Dedifferentiated amniotic fluid mesenchymal stem cell (primary cell): ENCODE results near the gene E2F1.
"Not testable (repeated sequence)": the region's sequence is repeated elsewhere in the genome, so short reads cannot be mapped to it uniquely, and the experiment has no call there.

ENCODE experiments used
- DNase-seq: peaks from one replicate; pipeline ENCODE4 v3.0.0-alpha.2; 2016; ENCODE audit errors: extremely low spot score

The E2F1 gene

DNA sequence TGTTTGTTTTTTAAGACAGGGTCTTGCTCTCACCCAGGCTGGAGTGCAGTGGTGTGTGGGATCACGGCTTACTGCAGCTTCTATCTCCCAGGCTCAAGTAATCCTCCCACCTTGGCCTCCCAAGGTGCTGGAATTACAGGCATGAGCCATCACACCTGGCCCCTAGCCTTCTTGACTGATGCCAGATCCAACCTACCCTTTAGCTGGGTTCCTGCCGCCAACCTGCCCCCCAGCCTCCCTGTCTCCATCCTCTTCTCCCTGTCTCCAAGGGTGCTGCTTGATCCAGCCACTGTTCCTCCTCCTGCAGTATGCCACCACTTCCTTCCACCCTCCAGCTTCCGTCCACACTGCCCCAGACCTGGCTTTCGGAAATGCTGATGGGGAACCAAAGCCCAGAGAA, 27.3 kb downstream of the E2F1 start:
- DNase-seq: no peak

DNA sequence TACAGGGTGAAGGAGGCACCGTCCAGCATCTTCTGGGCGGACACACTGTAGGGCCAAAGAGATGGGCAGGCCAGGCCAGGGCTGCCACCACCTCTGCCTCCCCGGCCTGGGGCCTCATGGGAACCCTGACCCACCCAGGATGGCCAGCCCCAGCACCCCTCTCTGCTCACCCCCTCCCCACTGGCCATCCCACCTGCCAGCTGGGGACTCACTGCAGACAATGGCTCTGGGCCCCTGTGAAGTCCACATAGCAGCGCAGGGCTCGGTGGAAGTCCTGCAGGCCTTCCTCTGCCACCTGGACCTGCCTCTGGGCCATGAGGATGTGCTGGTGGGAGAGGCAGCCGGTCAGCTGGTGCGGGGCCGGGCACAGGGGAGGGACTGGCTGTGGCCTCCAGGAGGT, 27.7 kb downstream of the E2F1 start:
- DNase-seq: no peak

DNA sequence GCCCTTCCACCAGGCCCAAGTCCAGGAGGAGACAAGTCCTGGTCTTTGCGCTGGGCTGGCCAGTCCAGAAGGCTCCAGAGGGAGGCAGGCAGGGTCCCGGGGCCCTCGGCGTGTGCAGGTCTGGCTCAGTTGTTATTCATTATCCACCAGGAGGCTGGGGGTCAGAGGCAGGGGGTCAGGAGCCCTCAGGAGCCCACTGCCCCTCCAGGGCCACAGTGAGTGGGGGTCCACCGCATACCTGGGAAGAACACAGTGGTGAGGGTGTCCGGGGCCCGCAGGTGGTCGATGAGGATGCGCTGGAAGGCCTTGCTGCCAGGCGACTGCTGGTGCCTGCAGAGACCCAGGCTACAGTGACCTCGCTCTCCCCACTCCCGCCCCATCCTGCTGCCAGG, 28.5 kb downstream of the E2F1 start:
- DNase-seq: no peak

DNA sequence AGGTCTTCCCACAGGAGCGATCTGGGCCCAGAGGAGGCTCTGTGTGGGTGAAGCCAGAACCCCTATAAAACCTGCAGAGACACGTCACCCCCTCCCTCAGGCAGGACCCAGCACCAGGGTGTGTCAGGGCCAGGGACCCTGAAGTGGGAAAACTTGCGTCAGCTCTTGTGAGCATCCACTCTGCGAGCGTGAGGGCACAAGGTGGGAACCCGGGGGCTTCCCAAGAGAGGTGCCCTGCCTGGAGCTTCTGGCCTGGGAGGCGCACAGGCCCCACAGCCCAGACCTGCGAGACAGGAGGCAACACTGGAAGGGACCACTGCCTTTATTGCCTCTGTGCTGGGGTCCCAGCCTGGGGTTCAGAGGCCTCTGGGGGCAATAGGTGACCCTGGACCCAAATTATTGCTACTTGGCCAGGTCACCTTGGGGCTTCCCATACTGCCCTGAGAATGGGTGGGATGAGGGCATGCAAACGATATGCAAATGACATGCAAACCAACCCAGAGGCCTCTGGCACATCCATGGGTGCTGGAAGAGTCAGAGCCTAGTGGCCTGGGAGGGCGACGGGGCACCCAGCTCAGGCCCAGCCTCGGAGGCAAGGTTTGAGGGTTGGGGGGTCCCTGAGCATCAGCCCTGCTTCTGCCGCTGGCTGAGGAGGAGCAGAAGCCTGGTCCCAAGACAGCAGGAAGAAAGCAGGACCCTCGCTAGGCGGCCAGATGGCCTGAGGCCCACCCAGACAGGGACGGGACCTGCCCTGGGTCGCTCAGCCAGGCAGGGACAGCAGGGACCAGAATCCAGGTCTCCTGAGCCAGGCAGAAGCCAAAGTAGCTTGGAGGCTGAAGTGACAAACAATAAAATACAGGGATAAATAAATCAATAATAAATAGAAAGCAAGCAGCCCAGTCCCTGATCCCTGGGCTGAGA, 29.1 kb downstream of the E2F1 start:
- DNase-seq: no peak

DNA sequence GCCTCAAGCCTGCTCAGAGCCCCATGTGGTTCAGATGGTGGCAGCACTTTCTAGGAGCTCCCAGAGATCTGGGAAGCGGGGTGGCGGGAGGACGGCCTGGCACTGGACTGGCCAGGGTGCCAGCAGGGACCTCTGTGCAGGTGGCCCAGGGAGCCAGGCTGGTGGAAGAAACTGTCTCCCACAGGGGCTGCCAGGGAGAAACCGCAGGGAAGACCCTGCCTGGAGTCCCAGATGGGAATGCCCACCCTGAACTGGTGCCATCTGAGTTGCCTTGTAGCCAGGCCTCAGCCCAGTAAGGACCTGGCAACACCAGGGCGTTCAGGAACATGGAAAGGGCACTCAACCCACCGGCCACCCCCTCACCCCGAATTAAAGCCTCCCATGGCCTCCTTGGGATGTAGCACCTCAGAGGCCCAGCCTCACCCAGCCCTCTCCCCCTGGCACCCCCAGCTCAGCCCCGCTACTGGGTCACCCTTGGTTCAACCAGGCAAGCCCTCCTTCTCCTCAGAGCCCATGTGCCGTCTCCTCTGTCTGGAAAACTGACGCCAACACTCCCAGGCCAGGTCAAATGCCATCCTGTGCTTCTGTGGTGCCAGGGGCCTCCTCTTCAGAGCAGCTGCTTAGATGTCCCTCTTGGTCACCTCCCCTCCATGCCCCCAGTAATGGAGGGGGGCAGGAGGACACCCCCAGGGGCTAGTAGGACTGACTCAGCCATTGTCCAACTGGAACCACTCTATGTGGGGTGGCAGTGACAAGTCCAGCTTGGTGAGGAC, 30.0 kb downstream of the E2F1 start:
- DNase-seq: no peak

DNA sequence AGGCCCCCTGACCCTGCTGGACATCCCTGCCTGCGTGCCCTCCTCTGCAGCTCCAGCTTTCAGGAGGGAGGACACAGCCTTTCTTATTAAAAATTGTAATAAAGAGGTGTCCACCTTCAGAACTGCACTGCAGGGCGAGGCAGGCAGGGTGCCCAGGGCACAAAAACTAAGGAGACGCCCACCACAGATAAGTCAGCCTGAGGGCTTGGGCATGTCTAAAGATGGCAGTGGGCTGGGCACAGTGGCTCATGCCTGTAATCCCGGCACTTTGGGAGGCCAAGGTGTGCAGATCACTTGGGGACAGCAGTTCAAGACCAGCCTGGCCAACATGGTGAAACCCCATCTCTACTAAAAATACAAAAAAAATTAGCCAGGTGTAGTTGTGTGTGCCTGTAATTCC, 31.0 kb downstream of the E2F1 start:
- no peak for DNase-seq

DNA sequence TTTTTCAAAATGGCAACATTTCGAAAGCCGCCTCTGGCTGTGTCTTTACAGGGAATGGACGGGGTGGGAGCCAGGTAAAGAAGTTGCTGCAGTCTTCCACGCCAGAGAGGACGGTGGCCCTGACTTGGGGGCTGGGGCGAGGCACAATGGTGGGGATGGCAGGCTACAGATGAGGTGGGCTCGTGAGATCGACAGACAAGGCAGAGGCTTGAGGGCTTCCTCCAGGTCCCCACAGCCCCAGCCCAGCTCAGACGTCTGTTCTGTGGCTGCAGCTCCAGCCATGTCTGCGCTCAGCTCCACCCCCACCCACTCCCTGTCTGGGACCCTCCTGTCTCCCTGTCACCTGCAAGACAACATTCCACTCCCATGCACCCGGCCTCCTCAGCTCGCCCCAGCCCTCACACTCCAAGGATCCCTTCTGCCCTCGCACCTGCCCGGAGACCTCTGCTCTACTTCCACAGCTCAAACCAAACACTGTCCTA, 31.5 kb downstream of the E2F1 start:
- DNase-seq: no peak

DNA sequence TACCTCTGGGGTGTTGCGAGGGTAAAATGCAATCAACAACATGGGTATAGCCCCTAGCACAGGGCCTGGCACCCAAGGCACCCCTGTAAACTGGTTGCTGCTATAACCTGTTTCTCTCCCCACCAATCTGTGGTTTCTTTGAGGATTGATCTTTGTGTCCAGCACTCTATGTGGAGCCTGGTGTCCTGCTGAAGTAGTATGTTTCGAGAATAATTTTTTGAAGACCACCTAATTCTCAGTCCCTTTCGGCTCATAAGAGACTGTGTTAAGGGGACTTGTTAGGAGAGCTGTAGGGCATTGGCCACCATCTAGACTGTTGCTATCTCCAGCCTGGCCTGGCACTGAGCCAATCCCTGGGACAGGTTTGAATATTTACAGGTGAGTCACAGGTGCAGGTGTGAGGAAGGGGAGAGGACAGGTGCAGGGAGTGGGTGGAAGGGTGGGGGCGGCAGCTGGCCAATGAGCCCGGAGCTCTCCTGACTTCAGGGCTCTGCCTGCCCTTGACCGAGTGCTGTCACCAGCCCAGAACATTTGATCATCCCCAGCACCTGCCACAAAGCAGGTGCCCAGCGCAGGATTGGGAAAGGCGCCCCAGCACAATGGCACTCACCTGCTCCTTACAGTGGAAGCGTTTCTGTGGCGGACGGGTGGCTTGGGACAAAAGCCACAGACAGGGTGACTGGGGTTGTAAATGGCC, 32.1 kb downstream of the E2F1 start:
- no peak for DNase-seq

DNA sequence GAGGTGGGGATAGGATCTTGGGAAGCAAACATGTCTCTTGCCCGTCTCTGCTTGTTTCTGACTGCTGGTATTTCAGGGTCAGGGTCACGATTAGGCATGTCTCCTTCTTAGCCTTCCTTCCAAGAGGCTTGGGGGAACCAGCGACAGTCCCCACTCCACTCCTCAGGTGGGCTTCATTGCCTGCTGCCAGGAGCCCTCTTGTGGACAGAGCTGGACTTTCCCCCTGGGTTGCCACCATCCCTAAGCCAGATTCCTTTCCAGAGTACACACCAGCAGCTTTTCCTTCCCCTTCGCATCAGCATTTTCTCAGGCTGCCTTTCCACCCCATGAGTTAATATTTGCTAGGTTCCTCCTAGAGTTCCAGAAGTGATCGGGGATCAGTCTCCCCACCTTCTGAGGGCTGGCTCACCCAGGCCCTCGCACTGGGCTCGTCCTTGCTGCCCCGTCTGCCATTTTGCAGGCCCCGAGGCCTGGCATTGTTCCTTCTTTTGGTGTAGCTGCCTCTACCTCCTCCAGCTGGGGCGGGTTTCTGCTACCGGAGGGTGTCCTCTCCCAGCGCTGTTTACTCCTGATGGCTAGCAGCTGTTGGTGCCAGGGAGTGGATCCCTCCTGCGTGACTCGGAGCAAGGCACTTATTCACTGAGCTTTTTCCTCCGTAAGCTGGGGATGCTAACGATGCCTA, 32.8 kb downstream of the E2F1 start:
- DNase-seq: peak; percentile 31

DNA sequence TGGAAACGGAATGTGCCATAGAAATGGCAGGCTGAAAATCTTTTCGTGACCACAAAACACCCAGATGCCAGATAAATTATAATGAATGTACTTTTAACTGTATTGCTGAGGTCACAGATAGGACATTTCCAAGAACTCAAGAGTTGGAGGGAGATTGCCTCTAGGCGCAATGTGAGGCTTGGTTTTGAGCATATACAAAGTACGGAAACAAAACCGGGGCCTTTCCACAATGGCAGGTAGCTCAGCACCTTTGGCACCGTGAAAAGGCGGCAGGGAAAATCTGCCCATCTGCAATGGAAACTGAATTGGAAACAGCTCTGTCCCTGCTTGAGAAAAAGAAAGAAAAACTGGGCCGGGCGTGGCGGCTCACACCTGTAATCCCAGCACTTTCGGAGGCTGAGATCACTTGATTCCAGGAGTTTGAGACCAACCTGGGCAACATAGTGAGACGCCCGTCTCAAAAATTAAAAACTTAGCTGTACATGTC, 34.6 kb downstream of the E2F1 start:
- DNase-seq: no peak

DNA sequence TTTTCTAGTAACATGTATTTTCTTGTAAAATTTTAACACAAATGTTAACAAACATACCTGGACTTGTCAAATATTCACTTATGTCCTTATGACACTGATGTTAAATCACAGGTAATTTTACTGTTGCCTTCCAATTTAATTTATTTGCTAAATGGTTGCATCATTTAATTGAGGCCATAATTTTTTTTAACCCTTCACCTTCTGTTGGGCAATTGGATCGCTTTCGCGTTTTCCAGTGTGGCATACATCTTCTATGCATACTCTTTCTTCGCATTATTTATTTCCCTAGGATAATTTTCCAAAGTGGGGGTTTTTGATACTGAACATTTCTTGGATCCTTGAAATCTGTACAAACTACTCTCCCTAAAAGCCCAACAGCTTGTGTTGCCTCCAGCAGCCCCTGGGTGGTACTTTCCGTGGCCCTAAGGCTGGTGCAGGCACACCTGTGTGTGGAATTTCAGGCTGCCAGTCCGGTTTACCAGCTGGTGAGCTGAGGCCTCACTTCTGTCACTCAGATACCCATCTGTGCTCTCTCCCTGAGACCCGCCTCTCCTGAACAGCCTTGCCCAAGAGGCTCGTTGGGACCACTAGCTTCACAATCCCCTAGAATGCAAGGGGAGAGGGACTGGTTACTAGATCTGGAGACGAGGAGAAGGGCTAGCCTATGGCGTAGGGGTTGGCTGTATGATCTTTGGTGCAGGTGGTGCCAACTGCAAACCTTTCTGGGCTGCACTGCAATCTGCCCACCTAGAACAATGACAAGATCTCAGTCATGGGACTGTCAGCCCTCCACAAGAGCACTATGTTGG, 35.2 kb downstream of the E2F1 start:
- no peak for DNase-seq

DNA sequence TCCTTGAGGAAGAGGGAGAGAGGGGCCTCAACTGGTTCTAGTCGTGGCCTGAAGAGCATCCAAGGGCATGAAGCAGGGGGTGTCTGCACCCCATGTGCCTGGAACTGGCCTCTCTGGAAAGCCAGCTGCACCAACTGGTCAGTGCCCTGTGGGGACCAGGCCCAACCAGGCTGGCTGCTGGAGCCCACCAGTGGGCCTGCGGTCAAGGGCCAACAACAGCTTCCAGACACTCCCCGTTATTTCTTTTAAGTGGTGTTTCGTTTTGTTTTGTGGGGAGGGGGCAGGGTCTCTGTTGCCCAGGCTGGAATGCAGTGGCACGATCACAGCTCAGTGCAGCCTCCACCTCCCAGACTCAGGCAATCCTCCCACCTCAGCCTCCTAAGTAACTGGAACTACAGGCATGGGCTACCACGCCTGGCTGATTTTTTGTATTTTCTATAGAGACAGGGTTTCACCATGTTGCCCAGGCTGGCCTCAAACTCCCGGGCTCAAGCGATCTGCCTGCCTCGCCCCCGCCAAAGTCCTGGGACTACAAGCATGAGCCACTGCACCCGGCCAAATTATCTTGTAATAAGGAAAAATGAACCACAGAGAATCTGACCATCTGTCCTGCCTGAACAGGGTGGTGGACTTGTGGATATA, 36.0 kb downstream of the E2F1 start:
- no peak for DNase-seq

DNA sequence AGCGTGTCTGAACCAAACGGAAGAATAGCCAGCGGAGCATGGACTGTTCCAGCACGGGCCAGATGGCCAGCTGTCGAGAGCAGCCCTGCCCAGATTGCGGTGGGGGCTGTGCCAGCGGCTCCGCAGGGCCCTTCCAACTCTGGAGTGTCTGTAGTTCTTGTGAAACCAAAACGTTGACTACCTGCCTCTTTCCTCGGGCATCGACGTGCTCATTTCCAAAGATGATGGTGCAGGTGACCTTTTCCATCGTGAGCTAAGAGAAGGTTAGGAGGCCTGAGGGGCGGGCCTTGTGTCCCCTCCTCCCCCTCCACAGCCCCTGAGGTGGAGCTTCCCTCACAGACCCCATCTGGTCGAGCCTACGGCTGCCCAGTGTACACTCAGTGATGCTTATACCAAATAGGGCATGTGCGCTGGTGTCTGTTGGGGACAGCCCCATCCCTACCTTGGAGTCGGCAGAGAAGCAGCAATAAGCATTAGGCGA, 36.9 kb downstream of the E2F1 start:
- DNase-seq: no peak

DNA sequence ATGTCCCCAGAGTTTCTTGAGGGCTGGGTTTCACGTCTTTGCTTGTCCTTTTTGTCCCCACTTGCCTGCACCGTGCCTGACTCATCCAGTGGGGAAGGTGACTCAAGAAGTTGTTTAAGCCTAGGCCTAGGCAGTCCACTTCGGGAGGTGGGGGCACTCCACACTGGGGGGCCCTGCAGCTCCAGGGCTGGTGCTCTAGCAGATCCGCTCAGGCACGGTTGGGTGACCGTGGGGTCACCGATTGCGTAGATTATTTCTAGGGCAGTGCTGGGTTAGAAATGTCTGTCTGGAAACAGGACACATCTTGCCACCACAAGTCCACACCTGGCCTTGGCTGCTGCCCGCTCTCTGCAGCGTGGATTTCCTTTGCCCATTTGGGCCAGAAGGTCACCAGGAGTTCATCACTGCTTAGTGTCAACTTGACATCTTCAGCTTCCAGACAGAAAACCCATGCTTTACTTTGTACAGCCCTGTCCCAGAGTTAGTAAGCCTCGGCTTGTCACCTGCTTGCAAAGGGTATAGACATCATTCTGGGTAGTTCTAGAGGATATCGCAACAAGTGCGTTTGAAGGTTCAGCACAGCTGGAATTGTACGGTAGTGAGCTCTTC, 37.7 kb downstream of the E2F1 start:
- no peak for DNase-seq

DNA sequence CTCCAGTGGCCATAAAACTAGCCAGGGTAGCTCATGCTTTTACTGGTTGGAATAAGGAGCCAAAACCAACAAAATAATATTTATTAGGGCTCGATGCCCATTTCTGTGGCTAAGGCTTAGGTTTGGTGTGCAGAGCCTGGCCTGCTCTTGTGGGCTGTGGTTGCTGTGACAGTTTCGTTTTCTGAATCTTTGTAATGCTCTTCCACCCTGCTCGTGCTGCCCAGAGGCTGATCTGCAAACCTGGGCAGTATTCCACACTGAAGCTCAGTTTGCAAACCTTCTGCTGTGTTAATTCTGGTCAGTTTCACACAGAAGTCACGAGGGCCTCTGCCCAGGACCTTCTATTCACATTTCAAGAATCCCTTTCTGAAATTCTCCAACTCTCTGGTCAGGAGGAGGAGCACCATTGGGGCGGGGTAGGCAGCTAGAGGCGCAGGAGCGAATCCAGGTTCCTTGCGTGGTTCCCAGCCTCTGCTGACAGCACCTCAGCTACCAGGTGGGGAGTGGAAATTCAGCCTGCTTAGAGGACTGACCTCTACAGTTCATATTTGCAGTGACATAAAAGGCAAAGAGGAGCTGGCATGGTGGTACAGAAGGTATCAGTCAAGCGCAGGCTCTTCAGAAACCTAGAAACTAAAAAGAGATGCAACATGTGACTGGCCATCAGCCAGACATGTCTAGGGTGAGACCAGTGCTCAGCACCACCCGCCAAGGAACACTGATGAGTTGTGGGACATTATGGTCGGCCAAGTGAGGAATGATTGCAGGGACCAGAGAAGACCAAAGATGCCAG, 38.4 kb downstream of the E2F1 start:
- no peak for DNase-seq

DNA sequence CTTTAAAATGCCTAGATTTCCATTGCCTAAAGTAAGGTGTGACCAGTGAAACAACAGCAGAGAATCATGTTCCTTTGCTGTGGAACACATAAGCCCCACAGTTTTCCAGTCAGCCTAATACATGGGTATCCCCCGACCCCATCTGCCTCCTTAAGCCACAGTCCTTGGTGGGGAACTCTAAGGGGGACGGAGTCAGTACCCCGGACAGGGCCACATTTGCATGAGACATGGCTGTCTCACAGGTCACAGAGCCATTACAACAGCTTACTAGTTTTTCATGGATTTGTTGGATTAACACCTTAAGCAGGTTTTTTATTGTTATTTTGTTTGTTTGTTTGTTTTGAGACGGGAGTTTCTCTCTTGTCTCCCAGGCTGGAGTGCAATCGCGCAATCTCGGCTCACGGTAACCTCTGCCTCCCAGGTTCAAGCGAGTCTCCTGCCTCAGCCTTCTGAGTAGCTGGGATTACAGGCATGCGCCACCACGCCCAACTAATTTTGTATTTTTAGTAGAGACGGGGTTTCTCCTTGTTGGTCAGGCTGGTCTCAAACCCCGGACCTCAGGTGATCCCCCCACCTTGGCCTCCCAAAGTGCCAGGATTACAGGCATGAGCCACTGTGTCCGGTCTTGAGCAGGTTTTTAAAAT, 39.1 kb downstream of the E2F1 start:
- not testable (repeated sequence) for DNase-seq

DNA sequence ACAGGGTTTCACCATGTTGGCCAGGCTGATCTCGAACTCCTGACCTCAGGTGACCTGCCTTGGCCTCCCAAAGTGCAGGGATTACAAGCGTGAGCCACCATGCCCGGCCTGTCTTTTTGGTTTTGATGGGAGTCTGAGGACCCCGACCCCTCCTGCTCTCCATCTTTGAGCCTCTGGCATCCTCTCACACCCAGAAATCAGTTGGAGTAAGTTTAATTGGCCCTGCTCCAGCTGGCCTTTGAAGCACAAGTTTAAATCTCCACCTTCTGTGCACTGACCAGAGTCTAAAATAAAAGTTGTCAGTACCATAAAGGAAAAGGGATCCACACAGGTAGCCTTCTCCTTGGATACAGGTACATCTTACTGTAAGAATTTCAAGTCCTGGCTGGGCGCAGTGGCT, 40.0 kb downstream of the E2F1 start:
- DNase-seq: no peak

DNA sequence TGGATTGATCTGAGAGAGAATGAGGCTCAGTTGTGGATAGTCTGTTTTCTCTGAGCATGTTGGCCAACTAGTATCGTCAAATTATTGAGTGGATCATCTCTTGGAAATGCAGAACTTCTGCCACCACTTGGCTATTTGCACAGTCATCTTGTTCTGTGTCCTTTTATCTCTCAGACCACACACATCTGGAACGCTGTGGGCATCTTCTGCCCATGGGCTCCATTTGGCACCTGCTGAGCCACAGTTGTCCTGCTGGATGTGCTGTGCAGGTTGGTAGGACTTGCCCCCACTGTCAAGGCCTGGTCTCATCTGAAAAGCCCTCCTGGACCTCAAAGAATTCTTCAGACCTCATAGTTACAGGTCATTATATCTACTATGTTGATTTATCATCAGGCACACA, 40.8 kb downstream of the E2F1 start:
- DNase-seq: no peak

DNA sequence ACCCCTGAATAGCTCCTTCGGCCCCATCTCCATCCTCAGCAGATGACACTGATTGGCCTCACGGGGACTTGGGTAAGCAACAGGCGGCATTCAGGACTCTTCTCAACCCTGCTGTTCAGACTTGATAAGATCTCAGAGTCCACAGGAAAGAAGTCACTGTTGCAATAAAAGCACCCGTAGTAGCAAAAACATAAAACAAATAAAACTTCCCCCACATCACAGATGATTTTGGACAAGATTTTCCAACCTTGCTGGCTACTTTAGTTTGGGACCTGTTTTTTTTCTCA, 41.2 kb downstream of the E2F1 start:
- DNase-seq: no peak
